ENCODE results near the gene ZNF548. TPM values are rescaled to one million over a fixed set of nuclear protein-coding genes. Genes with fewer than 3 reads are reported as not detected.

ZNF548 gene
- polyA plus RNA-seq, 1 donor (not counting 4 experiments of a cell fraction or from before 2014, with no cell fraction given) = 11.4 TPM

- H3K79me2 ChIP-seq (ENCODE audit: control insufficient read depth, insufficient read depth, low read length) = peaks cover 27% of the 10 kb centered on the region
- H3K9me1 ChIP-seq (ENCODE audit: control insufficient read depth, extremely low read depth, insufficient read depth, low read length) = no peaks in the 10 kb centered on the region
Observed at GRCh38 chr19:57357406-57357805, 32.2 kb upstream of the ZNF548 start.

GRCh38 chr19:57359300-57359699 is 30.4 kb upstream of the ZNF548 start:
- H3K27ac ChIP-seq (ENCODE audit: control insufficient read depth, insufficient read depth, low read length) = no peak overlapping the region
- dilution Hi-C loops (cut with MboI; ENCODE audit: extremely low pct_ligation_motif_present, low sequenced_read_pairs) = no loop called here
- no peaks in the 10 kb centered on the region for H3K9me3 ChIP-seq (ENCODE audit: control insufficient read depth, low read depth, low read length)
- no peak overlapping the region for H2AFZ ChIP-seq (ENCODE audit: control insufficient read depth, low read length)
- FAIRE-seq = no peak
- no peak overlapping the region for H3K4me2 ChIP-seq (ENCODE audit: control insufficient read depth, extremely low read depth, insufficient read depth, low read depth, low read length)
- H3K36me3 ChIP-seq (ENCODE audit: control insufficient read depth in 2 of 2, extremely low read depth in 1 of 2, insufficient read depth in 2 of 2, low read length in 2 of 2) = peaks cover 6 to 23% of the 10 kb centered on the region in 2 experiments
- no peak overlapping the region for H3K9ac ChIP-seq (ENCODE audit: control insufficient read depth, extremely low read depth, insufficient read depth, low read length)
- no peaks in the 10 kb centered on the region for H3K27me3 ChIP-seq (ENCODE audit: control insufficient read depth, extremely low read depth, insufficient read depth, low read length)
- DNase-seq (ENCODE audit: low read depth, low spot score) = no peak
- no peaks in the 10 kb centered on the region for H4K20me1 ChIP-seq (ENCODE audit: control insufficient read depth, extremely low read depth, insufficient read depth, low read length)
- no peaks in the 10 kb centered on the region for H3K9me1 ChIP-seq (ENCODE audit: control insufficient read depth, extremely low read depth, insufficient read depth, low read length)
- H3K79me2 ChIP-seq (ENCODE audit: control insufficient read depth, insufficient read depth, low read length) = peaks cover 18% of the 10 kb centered on the region
- H3K4me3 ChIP-seq (ENCODE audit: control insufficient read depth in 2 of 3, extremely low read depth in 1 of 3, insufficient read depth in 2 of 3, low read depth in 1 of 3, low read length in 3 of 3) = no peak overlapping the region
- TF ChIP-seq CTCF (optimal IDR thresholded peaks at IDR 0.05 in 1 of 3, IDR thresholded peaks at IDR 0.05 in 1 of 3, conservative IDR thresholded peaks at IDR 0.05 in 1 of 3; ENCODE audit: extremely low read depth in 1 of 3, insufficient read depth in 2 of 3, low read length in 3 of 3) (no peak), EZH2 (IDR thresholded peaks at IDR 0.05; ENCODE audit: low read length) (no peak)
- H3K4me1 ChIP-seq (ENCODE audit: control insufficient read depth, extremely low read depth, insufficient read depth, low read length) = peaks cover 5% of the 10 kb centered on the region

More at GRCh38 chr19:57357406-57357805, 32.2 kb upstream of the ZNF548 start:
- DNase-seq (ENCODE audit: low read depth, low spot score) (no peak), FAIRE-seq (no peak)
- Histone ChIP-seq H3K27ac (ENCODE audit: control insufficient read depth, insufficient read depth, low read length) (no peak overlapping the region), H3K9ac (ENCODE audit: control insufficient read depth, extremely low read depth, insufficient read depth, low read length) (no peak overlapping the region), H2AFZ (ENCODE audit: control insufficient read depth, low read length) (no peak overlapping the region), H3K4me1 (ENCODE audit: control insufficient read depth, extremely low read depth, insufficient read depth, low read length) (peaks cover 4% of the 10 kb centered on the region), H4K20me1 (ENCODE audit: control insufficient read depth, extremely low read depth, insufficient read depth, low read length) (no peaks in the 10 kb centered on the region), H3K4me3 (ENCODE audit: control insufficient read depth in 2 of 3, extremely low read depth in 1 of 3, insufficient read depth in 2 of 3, low read depth in 1 of 3, low read length in 3 of 3) (no peak overlapping the region), H3K36me3 (ENCODE audit: control insufficient read depth in 2 of 2, extremely low read depth in 1 of 2, insufficient read depth in 2 of 2, low read length in 2 of 2) (peaks cover 6 to 25% of the 10 kb centered on the region in 2 experiments), H3K4me2 (ENCODE audit: control insufficient read depth, extremely low read depth, insufficient read depth, low read depth, low read length) (no peak overlapping the region), H3K9me3 (ENCODE audit: control insufficient read depth, low read depth, low read length) (no peaks in the 10 kb centered on the region), H3K27me3 (ENCODE audit: control insufficient read depth, extremely low read depth, insufficient read depth, low read length) (no peaks in the 10 kb centered on the region)
- no peak for TF ChIP-seq CTCF (optimal IDR thresholded peaks at IDR 0.05 in 1 of 3, IDR thresholded peaks at IDR 0.05 in 1 of 3, conservative IDR thresholded peaks at IDR 0.05 in 1 of 3; ENCODE audit: extremely low read depth in 1 of 3, insufficient read depth in 2 of 3, low read length in 3 of 3)
- TF ChIP-seq EZH2 (IDR thresholded peaks at IDR 0.05; ENCODE audit: low read length) = no peak
- dilution Hi-C loops (cut with MboI; ENCODE audit: extremely low pct_ligation_motif_present, low sequenced_read_pairs) = no loop called here
